GM23338 (cell line): ENCODE data around the gene ZMYM4. TPM values are rescaled to one million over a fixed set of nuclear protein-coding genes. Genes with fewer than 3 reads are reported as not detected.

Source experiments
- ATAC-seq: fragments of 200-7000 bp; cut with Tn5 transposase; 3 replicates; pipeline ENCODE4 v1.9.1; 2020
- DNase-seq: peaks from one replicate; pipeline ENCODE4 v3.0.0-alpha.2; 2015; ENCODE audit warnings: low spot score
- H2AFZ ChIP-seq: fragments of 200-600 bp; sonication (generic); 2 replicates; pipeline ENCODE4 v1.8.0; 2016; ENCODE audit warnings: antibody characterized with exemption, mild to moderate bottlenecking, moderate library complexity
- H3F3A ChIP-seq: fragments of 200-600 bp; sonication (generic); replicated peaks from 2 replicates; pipeline ENCODE4 v1.8.0; 2017; ENCODE audit warnings: antibody characterized with exemption, mixed run types, low read depth
- H3K27ac ChIP-seq: fragments of 200-600 bp; sonication (generic); 2 replicates; pipeline ENCODE4 v1.6.1; 2016; ENCODE audit warnings: low read depth
- H3K27me3 ChIP-seq: fragments of 200-600 bp; sonication (generic); 2 replicates; pipeline ENCODE4 v1.8.0; 2016; ENCODE audit warnings: mild to moderate bottlenecking, mixed run types, moderate library complexity; ENCODE audit not compliant: insufficient read depth
- H3K36me3 ChIP-seq: fragments of 200-600 bp; sonication (generic); 2 replicates; pipeline ENCODE4 v1.8.0; 2016; ENCODE audit warnings: mild to moderate bottlenecking; ENCODE audit not compliant: insufficient read depth
- H3K4me1 ChIP-seq: fragments of 200-600 bp; sonication (generic); 2 replicates; pipeline ENCODE4 v1.8.0; 2016; ENCODE audit warnings: mild to moderate bottlenecking, moderate library complexity; ENCODE audit not compliant: insufficient read depth
- H3K4me2 ChIP-seq: fragments of 200-600 bp; sonication (generic); 2 replicates; pipeline ENCODE4 v1.7.1; 2017; ENCODE audit warnings: mixed run types
- H3K4me3 ChIP-seq: fragments of 200-600 bp; sonication (generic); 2 replicates; pipeline ENCODE4 v1.6.1; 2016; ENCODE audit warnings: mixed run types
- H3K79me2 ChIP-seq: fragments of 200-600 bp; sonication (generic); replicated peaks from 2 replicates; pipeline ENCODE4 v1.8.0; 2017; ENCODE audit warnings: mild to moderate bottlenecking; ENCODE audit not compliant: insufficient read depth
- H3K9me2 ChIP-seq: fragments of 200-600 bp; sonication (generic); 2 replicates; pipeline ENCODE4 v1.8.0; 2017; ENCODE audit not compliant: insufficient read depth
- H4K20me1 ChIP-seq: fragments of 200-600 bp; sonication (generic); replicated peaks from 2 replicates; pipeline ENCODE4 v1.8.0; 2017; ENCODE audit warnings: mild to moderate bottlenecking; ENCODE audit not compliant: insufficient read depth
- H3K27ac Mint-ChIP-seq: 2 replicates; pipeline ENCODE4 v1.8.0; 2020; ENCODE audit warnings: inconsistent platforms, mild to moderate bottlenecking, moderate library complexity, mixed read lengths
- H3K27me3 Mint-ChIP-seq: 3 replicates; pipeline ENCODE4 v1.8.0; 2022; ENCODE audit warnings: low read depth, mild to moderate bottlenecking, moderate library complexity, mixed read lengths, inconsistent platforms; ENCODE audit not compliant: insufficient read depth, poor library complexity
- H3K36me3 Mint-ChIP-seq: 3 replicates; pipeline ENCODE4 v1.8.0; 2021; ENCODE audit warnings: low read depth, mild to moderate bottlenecking, inconsistent platforms, moderate library complexity, mixed read lengths
- H3K4me1 Mint-ChIP-seq: 3 replicates; pipeline ENCODE4 v1.8.0; 2020; ENCODE audit warnings: mild to moderate bottlenecking, inconsistent platforms, mixed read lengths
- H3K4me3 Mint-ChIP-seq: 3 replicates; pipeline ENCODE4 v1.8.0; 2021; ENCODE audit warnings: moderate library complexity, mild to moderate bottlenecking, inconsistent platforms, mixed read lengths
- H3K9me3 Mint-ChIP-seq: 3 replicates; pipeline ENCODE4 v1.8.0; 2020; ENCODE audit warnings: moderate library complexity, mild to moderate bottlenecking, inconsistent platforms, mixed read lengths
- CREB1 ChIP-seq: fragments of 250-450 bp; sonication (Bioruptor Pico); IDR thresholded peaks from 2 replicates; pipeline ENCODE4 v1.5.0; 2020; ENCODE audit warnings: low read depth, mild to moderate bottlenecking, moderate library complexity
- EZH2 ChIP-seq: fragments of 200-600 bp; sonication (generic); IDR thresholded peaks from one replicate; pipeline ENCODE4 v1.8.0; 2017; ENCODE audit warnings: antibody characterized with exemption, mild to moderate bottlenecking, low read depth; ENCODE audit not compliant: unreplicated experiment
- EZH2phosphoT487 ChIP-seq: fragments of 200-600 bp; sonication (generic); IDR thresholded peaks from one replicate; pipeline ENCODE4 v1.8.1; 2018; ENCODE audit warnings: antibody characterized with exemption; ENCODE audit not compliant: unreplicated experiment
- JUNB ChIP-seq: IDR thresholded peaks from one replicate; pipeline ENCODE4 v1.6.1; 2016; ENCODE audit warnings: antibody characterized with exemption; ENCODE audit not compliant: unreplicated experiment
- NANOG ChIP-seq: IDR thresholded peaks from 2 replicates; pipeline ENCODE4 v1.6.1; 2016; ENCODE audit warnings: antibody characterized with exemption, borderline replicate concordance
- STAT1 ChIP-seq: IDR thresholded peaks from one replicate; pipeline ENCODE4 v1.6.1; 2016; ENCODE audit warnings: antibody characterized with exemption; ENCODE audit not compliant: unreplicated experiment
- ZNF331 ChIP-seq: fragments of 250-450 bp; sonication (Bioruptor Pico); IDR thresholded peaks from 2 replicates; pipeline ENCODE4 v1.5.0; 2020; ENCODE audit warnings: low read depth, mild to moderate bottlenecking, moderate library complexity
- polyA plus RNA-seq: library from polyadenylated mRNA; unstranded; fragments of >200 nt; fragmentation: Nextera tagmentation; extraction: Ambion mirVana; gene quantifications from 2 replicates; pipeline ENCODE4 v1.2.1, GENCODE V29; 2016
- total RNA-seq: library from RNA; depleted of rRNA; stranded (reverse); fragments of >200 nt; shearing (Covaris generic); gene quantifications from 2 replicates; pipeline ENCODE4 v1.2.3, GENCODE V29; 2014
- TF ChIP-seq, protein P1 (sequence below): fragments of 250-450 bp; sonication (Bioruptor Pico); IDR thresholded peaks from 2 replicates; pipeline ENCODE4 v1.5.0; 2020; ENCODE audit warnings: mild to moderate bottlenecking, moderate library complexity
- TF ChIP-seq, protein P2 (sequence below), 2 experiments: fragments of 200-600 bp in 1 of 2; sonication (generic) in 1 of 2; conservative IDR thresholded peaks; 2 replicates each; pipeline versions ENCODE4 v1.5.1 to v1.6.1; 2016 to 2017; ENCODE audit warnings: antibody characterized with exemption in 2 of 2, low read depth in 2 of 2, mild to moderate bottlenecking in 2 of 2, moderate library complexity in 1 of 2
- TF ChIP-seq, protein P3 (sequence below): IDR thresholded peaks from 2 replicates; pipeline ENCODE4 v1.6.1; 2016; ENCODE audit warnings: antibody characterized with exemption
- TF ChIP-seq, protein P4 (sequence below): IDR thresholded peaks from one replicate; pipeline ENCODE4 v1.6.1; 2018; ENCODE audit warnings: antibody characterized with exemption; ENCODE audit not compliant: unreplicated experiment

The ZMYM4 gene
- total and polyA plus RNA-seq, 2 experiments from 2014 or later = 65.4 to 68.5 TPM

DNA sequence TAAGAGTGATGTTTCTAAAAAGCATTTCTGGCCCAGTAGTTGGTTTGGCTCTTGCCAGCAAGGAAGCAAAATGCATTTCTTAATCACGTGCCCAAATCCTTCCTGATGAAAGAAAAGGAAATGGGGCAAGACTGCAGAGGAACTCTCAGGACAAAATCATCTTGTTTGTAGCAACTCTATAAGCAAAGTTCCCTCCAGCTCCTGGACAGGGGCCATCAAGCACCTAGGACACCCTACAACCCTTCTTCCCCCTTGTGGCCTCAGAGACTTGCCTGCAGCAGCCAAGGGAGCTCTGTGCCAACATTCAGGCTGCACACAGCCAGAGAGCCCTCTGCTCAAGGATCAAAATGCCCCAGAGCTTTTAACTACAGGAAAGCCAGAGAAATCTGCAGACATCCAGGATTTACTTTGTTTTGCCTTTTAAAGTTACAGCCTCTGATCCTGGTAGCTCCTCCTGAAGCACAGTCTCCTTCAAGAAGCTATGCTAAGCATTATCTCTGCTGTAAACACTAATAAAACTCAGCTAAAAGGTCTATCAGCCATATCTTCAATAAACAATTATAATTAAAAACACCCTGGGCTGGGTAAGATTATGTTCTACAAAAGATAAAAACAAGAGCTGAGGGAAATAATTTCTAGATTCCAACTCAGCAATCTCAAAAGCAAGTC is 183.7 kb downstream of the ZMYM4 start:
- peaks cover 31% of the 10 kb centered on the region for H3K36me3 ChIP-seq
- TF ChIP-seq NANOG (no peak), JUNB (no peak), CREB1 (CRISPR knock-in tag) (no peak), EZH2 (no peak), STAT1 (no peak), ZNF331 (no peak), EZH2phosphoT487 (no peak)
- TF ChIP-seq, protein P1, sequence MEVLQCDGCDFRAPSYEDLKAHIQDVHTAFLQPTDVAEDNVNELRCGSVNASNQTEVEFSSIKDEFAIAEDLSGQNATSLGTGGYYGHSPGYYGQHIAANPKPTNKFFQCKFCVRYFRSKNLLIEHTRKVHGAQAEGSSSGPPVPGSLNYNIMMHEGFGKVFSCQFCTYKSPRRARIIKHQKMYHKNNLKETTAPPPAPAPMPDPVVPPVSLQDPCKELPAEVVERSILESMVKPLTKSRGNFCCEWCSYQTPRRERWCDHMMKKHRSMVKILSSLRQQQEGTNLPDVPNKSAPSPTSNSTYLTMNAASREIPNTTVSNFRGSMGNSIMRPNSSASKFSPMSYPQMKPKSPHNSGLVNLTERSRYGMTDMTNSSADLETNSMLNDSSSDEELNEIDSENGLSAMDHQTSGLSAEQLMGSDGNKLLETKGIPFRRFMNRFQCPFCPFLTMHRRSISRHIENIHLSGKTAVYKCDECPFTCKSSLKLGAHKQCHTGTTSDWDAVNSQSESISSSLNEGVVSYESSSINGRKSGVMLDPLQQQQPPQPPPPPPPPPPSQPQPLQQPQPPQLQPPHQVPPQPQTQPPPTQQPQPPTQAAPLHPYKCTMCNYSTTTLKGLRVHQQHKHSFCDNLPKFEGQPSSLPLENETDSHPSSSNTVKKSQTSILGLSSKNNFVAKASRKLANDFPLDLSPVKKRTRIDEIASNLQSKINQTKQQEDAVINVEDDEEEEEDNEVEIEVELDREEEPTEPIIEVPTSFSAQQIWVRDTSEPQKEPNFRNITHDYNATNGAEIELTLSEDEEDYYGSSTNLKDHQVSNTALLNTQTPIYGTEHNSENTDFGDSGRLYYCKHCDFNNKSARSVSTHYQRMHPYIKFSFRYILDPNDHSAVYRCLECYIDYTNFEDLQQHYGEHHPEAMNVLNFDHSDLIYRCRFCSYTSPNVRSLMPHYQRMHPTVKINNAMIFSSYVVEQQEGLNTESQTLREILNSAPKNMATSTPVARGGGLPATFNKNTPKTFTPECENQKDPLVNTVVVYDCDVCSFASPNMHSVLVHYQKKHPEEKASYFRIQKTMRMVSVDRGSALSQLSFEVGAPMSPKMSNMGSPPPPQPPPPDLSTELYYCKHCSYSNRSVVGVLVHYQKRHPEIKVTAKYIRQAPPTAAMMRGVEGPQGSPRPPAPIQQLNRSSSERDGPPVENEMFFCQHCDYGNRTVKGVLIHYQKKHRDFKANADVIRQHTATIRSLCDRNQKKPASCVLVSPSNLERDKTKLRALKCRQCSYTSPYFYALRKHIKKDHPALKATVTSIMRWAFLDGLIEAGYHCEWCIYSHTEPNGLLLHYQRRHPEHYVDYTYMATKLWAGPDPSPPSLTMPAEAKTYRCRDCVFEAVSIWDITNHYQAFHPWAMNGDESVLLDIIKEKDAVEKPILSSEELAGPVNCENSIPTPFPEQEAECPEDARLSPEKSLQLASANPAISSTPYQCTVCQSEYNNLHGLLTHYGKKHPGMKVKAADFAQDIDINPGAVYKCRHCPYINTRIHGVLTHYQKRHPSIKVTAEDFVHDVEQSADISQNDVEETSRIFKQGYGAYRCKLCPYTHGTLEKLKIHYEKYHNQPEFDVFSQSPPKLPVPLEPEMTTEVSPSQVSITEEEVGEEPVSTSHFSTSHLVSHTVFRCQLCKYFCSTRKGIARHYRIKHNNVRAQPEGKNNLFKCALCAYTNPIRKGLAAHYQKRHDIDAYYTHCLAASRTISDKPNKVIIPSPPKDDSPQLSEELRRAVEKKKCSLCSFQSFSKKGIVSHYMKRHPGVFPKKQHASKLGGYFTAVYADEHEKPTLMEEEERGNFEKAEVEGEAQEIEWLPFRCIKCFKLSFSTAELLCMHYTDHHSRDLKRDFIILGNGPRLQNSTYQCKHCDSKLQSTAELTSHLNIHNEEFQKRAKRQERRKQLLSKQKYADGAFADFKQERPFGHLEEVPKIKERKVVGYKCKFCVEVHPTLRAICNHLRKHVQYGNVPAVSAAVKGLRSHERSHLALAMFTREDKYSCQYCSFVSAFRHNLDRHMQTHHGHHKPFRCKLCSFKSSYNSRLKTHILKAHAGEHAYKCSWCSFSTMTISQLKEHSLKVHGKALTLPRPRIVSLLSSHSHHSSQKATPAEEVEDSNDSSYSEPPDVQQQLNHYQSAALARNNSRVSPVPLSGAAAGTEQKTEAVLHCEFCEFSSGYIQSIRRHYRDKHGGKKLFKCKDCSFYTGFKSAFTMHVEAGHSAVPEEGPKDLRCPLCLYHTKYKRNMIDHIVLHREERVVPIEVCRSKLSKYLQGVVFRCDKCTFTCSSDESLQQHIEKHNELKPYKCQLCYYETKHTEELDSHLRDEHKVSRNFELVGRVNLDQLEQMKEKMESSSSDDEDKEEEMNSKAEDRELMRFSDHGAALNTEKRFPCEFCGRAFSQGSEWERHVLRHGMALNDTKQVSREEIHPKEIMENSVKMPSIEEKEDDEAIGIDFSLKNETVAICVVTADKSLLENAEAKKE = no peak
- TF ChIP-seq, protein P2, sequence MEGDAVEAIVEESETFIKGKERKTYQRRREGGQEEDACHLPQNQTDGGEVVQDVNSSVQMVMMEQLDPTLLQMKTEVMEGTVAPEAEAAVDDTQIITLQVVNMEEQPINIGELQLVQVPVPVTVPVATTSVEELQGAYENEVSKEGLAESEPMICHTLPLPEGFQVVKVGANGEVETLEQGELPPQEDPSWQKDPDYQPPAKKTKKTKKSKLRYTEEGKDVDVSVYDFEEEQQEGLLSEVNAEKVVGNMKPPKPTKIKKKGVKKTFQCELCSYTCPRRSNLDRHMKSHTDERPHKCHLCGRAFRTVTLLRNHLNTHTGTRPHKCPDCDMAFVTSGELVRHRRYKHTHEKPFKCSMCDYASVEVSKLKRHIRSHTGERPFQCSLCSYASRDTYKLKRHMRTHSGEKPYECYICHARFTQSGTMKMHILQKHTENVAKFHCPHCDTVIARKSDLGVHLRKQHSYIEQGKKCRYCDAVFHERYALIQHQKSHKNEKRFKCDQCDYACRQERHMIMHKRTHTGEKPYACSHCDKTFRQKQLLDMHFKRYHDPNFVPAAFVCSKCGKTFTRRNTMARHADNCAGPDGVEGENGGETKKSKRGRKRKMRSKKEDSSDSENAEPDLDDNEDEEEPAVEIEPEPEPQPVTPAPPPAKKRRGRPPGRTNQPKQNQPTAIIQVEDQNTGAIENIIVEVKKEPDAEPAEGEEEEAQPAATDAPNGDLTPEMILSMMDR (conservative IDR thresholded peaks at IDR 0.05; ENCODE audit: low read depth in 2 of 2) = no peak
- TF ChIP-seq, protein P3, sequence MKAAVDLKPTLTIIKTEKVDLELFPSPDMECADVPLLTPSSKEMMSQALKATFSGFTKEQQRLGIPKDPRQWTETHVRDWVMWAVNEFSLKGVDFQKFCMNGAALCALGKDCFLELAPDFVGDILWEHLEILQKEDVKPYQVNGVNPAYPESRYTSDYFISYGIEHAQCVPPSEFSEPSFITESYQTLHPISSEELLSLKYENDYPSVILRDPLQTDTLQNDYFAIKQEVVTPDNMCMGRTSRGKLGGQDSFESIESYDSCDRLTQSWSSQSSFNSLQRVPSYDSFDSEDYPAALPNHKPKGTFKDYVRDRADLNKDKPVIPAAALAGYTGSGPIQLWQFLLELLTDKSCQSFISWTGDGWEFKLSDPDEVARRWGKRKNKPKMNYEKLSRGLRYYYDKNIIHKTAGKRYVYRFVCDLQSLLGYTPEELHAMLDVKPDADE = no peak
- TF ChIP-seq, protein P4, sequence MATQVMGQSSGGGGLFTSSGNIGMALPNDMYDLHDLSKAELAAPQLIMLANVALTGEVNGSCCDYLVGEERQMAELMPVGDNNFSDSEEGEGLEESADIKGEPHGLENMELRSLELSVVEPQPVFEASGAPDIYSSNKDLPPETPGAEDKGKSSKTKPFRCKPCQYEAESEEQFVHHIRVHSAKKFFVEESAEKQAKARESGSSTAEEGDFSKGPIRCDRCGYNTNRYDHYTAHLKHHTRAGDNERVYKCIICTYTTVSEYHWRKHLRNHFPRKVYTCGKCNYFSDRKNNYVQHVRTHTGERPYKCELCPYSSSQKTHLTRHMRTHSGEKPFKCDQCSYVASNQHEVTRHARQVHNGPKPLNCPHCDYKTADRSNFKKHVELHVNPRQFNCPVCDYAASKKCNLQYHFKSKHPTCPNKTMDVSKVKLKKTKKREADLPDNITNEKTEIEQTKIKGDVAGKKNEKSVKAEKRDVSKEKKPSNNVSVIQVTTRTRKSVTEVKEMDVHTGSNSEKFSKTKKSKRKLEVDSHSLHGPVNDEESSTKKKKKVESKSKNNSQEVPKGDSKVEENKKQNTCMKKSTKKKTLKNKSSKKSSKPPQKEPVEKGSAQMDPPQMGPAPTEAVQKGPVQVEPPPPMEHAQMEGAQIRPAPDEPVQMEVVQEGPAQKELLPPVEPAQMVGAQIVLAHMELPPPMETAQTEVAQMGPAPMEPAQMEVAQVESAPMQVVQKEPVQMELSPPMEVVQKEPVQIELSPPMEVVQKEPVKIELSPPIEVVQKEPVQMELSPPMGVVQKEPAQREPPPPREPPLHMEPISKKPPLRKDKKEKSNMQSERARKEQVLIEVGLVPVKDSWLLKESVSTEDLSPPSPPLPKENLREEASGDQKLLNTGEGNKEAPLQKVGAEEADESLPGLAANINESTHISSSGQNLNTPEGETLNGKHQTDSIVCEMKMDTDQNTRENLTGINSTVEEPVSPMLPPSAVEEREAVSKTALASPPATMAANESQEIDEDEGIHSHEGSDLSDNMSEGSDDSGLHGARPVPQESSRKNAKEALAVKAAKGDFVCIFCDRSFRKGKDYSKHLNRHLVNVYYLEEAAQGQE = no peak
- ATAC-seq = peak; percentile 37

More for the DNA sequence above, 183.7 kb downstream of the ZMYM4 start:
- H3K27me3 Mint-ChIP-seq = peaks cover 2% of the 10 kb centered on the region
- peak; percentile 10 for DNase-seq
- H3K27ac Mint-ChIP-seq = no peak overlapping the region
- no peak overlapping the region for H2AFZ ChIP-seq
- no peaks in the 10 kb centered on the region for H3K9me3 Mint-ChIP-seq
- peaks cover 9% of the 10 kb centered on the region for H4K20me1 ChIP-seq
- no peaks in the 10 kb centered on the region for H3K4me1 Mint-ChIP-seq
- peaks cover 64% of the 10 kb centered on the region for H3K36me3 Mint-ChIP-seq
- no peaks in the 10 kb centered on the region for H3K27me3 ChIP-seq
- no peak overlapping the region for H3K4me2 ChIP-seq
- H3K4me1 ChIP-seq = no peaks in the 10 kb centered on the region
- no peaks in the 10 kb centered on the region for H3F3A ChIP-seq
- H3K9me2 ChIP-seq = no peaks in the 10 kb centered on the region
- no peaks in the 10 kb centered on the region for H3K79me2 ChIP-seq
- H3K4me3 ChIP-seq = no peak overlapping the region
- peak overlapping the region; percentile 18; the same call in 1 of the 2 replicates for H3K27ac ChIP-seq
- H3K4me3 Mint-ChIP-seq = no peak overlapping the region
